HepG2 (cell line): ENCODE results near the gene OR2A42.
"Not testable (repeated sequence)": the region's sequence is repeated elsewhere in the genome, so short reads cannot be mapped to it uniquely, and the experiment has no call there.

Source experiments
- EP300 ChIP-seq, 3 experiments: sonication (generic) in 1 of 3; formaldehyde crosslinking in 1 of 3; IDR thresholded peaks; 2 replicates each; pipeline versions ENCODE4 v1.5.1 to v1.6.1; 2011 to 2020; ENCODE audit warnings: low read depth in 2 of 3, low read length in 2 of 3, borderline replicate concordance in 1 of 3, improper control_type of control experiment in 1 of 3, mild to moderate bottlenecking in 1 of 3, missing genetic modification reagents in 1 of 3, moderate library complexity in 1 of 3
- HNRNPH1 ChIP-seq: fragments of 200-400 bp; formaldehyde crosslinking; optimal IDR thresholded peaks from 2 replicates; pipeline ENCODE3; 2017; ENCODE audit warnings: mild to moderate bottlenecking, low read depth, low read length
- MAZ ChIP-seq, 2 experiments: sonication (generic) in 1 of 2; formaldehyde crosslinking in 1 of 2; IDR thresholded peaks; 2 replicates each; pipeline versions ENCODE4 v1.5.0 to v1.6.1; 2012 to 2020; ENCODE audit warnings: low read depth in 2 of 2, mild to moderate bottlenecking in 2 of 2, borderline replicate concordance in 1 of 2, improper control_type of control experiment in 1 of 2, low read length in 1 of 2, missing genetic modification reagents in 1 of 2, moderate library complexity in 1 of 2
- PHF8 ChIP-seq: sonication (generic); formaldehyde crosslinking; IDR thresholded peaks from 2 replicates; pipeline ENCODE4 v1.5.0; 2020; ENCODE audit warnings: missing genetic modification reagents
- PPARG ChIP-seq: conservative IDR thresholded peaks from 2 replicates; pipeline ENCODE4 v1.6.1; 2016; ENCODE audit warnings: missing biosample characterization, missing genetic modification reagents
- RBM39 ChIP-seq: fragments of 200-400 bp; formaldehyde crosslinking; IDR thresholded peaks from one replicate; pipeline ENCODE4 v1.6.1; 2018; ENCODE audit warnings: antibody characterized with exemption, mild to moderate bottlenecking, low read depth, low read length; ENCODE audit not compliant: poor library complexity, severe bottlenecking
- SIN3A ChIP-seq: IDR thresholded peaks from 2 replicates; pipeline ENCODE4 v1.6.1; 2011; ENCODE audit warnings: low read depth, mild to moderate bottlenecking, control low read depth, low read length, borderline replicate concordance
- ZFP36 ChIP-seq: fragments of 150-350 bp; IDR thresholded peaks from 2 replicates; pipeline ENCODE4 v1.6.1; 2018; ENCODE audit warnings: borderline replicate concordance, low read length, low read depth; ENCODE audit not compliant: partially characterized antibody
- ZNF205 ChIP-seq: IDR thresholded peaks from 2 replicates; pipeline ENCODE4 v1.6.1; 2018; ENCODE audit warnings: missing biosample characterization, missing genetic modification reagents
- TF ChIP-seq, protein P1 (sequence below): sonication (generic); formaldehyde crosslinking; IDR thresholded peaks from 2 replicates; pipeline ENCODE4 v1.5.0; 2020; ENCODE audit warnings: mild to moderate bottlenecking, missing genetic modification reagents, moderate library complexity
- TF ChIP-seq, protein P2 (sequence below): IDR thresholded peaks from 2 replicates; pipeline ENCODE4 v1.6.1; 2016; ENCODE audit warnings: missing compliant biosample characterization, missing genetic modification reagents, borderline replicate concordance

DNA sequence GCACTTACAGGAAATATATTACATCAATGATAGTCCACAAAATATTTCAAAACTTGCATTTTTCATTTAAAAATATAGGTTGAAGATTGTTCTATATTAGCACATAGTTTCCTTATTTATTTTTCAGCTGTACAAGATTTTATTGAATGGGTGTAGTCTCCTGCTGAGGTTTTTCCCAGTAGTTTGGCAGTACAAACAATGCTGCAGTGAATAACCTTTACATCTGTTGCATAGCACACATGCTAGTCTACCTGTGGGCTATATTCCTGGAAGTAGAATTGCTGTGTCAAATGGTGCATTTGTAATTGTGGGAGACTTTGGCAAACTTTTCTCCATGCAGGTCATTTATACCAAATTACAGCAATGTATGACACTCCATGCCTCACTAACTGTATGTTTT lies 18.9 kb downstream of the OR2A42 start:
- TF ChIP-seq, protein P1, sequence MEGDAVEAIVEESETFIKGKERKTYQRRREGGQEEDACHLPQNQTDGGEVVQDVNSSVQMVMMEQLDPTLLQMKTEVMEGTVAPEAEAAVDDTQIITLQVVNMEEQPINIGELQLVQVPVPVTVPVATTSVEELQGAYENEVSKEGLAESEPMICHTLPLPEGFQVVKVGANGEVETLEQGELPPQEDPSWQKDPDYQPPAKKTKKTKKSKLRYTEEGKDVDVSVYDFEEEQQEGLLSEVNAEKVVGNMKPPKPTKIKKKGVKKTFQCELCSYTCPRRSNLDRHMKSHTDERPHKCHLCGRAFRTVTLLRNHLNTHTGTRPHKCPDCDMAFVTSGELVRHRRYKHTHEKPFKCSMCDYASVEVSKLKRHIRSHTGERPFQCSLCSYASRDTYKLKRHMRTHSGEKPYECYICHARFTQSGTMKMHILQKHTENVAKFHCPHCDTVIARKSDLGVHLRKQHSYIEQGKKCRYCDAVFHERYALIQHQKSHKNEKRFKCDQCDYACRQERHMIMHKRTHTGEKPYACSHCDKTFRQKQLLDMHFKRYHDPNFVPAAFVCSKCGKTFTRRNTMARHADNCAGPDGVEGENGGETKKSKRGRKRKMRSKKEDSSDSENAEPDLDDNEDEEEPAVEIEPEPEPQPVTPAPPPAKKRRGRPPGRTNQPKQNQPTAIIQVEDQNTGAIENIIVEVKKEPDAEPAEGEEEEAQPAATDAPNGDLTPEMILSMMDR (CRISPR knock-in tag): not testable (repeated sequence)
- TF ChIP-seq SIN3A; HNRNPH1; PPARG (CRISPR knock-in tag); ZNF205 (CRISPR knock-in tag); EP300 (IDR thresholded peaks at IDR 0.05; ENCODE audit: low read depth in 2 of 2, low read length in 2 of 2); EP300 (CRISPR knock-in tag; IDR thresholded peaks at IDR 0.05; ENCODE audit: borderline replicate concordance); PHF8 (CRISPR knock-in tag); RBM39; MAZ (IDR thresholded peaks at IDR 0.05; ENCODE audit: borderline replicate concordance, low read depth, low read length); MAZ (CRISPR knock-in tag; IDR thresholded peaks at IDR 0.05; ENCODE audit: low read depth); ZFP36: not testable (repeated sequence)
- TF ChIP-seq, protein P2, sequence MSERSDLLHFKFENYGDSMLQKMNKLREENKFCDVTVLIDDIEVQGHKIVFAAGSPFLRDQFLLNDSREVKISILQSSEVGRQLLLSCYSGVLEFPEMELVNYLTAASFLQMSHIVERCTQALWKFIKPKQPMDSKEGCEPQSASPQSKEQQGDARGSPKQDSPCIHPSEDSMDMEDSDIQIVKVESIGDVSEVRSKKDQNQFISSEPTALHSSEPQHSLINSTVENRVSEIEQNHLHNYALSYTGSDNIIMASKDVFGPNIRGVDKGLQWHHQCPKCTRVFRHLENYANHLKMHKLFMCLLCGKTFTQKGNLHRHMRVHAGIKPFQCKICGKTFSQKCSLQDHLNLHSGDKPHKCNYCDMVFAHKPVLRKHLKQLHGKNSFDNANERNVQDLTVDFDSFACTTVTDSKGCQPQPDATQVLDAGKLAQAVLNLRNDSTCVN (CRISPR knock-in tag): not testable (repeated sequence)
